Effector CD4-positive, alpha-beta T cell (primary cell): Measurements from ENCODE around the gene C1QTNF3.
"Not testable (repeated sequence)": the region's sequence is repeated elsewhere in the genome, so short reads cannot be mapped to it uniquely, and the experiment has no call there.

ENCODE experiments used
- DNase-seq: peaks from one replicate; pipeline ENCODE4 v3.0.0-alpha.2; 2020

The C1QTNF3 gene

DNA sequence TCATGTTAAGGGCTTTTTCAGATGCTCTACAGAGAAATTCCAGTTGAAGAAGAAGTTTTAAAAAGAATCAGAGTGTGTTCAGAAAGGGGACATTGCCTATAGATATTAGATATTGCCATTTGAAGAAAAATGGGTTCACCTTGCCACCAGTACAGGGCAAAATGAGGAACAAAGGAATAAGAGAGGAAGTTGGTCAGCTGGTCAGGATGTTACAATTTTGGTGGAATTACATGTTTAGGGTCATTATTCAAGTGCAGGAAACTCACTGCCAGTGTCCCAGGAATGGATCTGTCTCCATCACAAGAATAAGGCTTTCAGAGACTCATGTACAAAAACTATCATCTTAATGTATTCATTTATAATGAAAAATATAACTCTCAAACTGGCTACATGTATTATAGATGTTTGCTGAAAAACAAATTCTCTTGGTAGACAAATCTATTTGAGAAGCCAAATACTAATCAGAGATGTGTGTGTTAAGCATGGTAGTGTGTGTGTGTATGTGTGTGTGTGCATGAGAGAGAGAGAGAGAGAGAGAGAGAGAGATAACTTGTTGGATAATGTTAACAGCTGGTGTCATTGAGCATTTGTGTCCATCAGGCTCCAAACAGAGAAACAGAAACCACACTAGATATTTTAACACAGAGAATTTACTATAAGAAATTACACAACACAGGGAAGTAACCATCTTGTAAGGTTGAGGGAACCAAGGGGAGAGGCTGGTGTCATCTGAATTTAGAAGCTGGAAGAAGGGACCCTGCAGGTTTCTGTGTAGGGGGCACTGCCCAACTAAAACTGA is 5.0 kb upstream of the C1QTNF3 start:
- no peak for DNase-seq

GRCh38 chr5:34047143-34047542 is 4.1 kb upstream of the C1QTNF3 start:
- DNase-seq: no peak

- DNase-seq: no peak
Measured at GRCh38 chr5:34045996-34046395, 3.0 kb upstream of the C1QTNF3 start.

- DNase-seq: no peak
Measured at GRCh38 chr5:34045023-34045422, 2.0 kb upstream of the C1QTNF3 start.

- no peak for DNase-seq
Measured at GRCh38 chr5:34042321-34042720, 692 bp downstream of the C1QTNF3 start.

GRCh38 chr5:34041247-34041972 is 1.6 kb downstream of the C1QTNF3 start:
- DNase-seq: no peak

DNA sequence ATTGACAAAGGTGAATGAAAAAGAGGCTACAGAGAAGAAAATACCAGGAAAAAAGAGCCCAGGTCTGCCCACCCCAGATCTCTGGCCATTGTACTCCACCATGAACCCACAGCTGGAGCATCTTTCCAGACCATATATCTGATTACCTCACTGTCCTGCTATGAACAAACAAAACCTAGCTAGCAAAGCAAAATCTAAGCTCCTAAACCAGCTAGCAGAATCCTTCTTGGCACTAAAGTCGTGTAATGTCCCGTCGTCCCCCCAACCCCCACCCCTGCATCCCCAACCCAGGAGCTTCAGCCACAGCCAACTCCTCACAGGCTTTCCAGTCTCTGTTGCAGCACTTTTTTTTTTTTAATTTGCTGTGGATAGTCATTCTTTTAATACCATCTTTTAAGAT is 2.5 kb downstream of the C1QTNF3 start:
- no peak for DNase-seq

- DNase-seq: no peak
Measured at GRCh38 chr5:34039398-34040157, 3.4 kb downstream of the C1QTNF3 start.

- DNase-seq: no peak
Measured at GRCh38 chr5:34038838-34039237, 4.2 kb downstream of the C1QTNF3 start.

- no peak for DNase-seq
Measured at GRCh38 chr5:34038390-34038789, 4.6 kb downstream of the C1QTNF3 start.

DNA sequence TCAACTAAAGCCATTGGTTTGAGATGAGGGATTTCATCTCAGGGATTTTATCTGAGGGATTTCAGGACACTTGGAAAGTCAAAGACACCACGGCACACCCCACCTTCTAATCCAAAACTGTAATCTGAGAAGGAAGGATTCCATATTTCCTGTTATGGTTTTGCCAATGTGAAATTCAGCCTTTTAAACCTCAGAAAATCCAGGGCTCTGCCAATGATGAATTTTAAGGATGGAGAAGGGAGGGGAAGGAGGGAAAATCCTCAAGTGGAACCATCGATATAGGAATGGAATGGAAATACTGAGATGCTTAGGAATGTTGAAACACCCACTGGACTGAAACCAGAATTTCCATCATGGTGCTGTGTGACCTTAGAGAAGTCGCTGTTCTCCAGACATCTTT is 5.3 kb downstream of the C1QTNF3 start:
- no peak for DNase-seq

DNA sequence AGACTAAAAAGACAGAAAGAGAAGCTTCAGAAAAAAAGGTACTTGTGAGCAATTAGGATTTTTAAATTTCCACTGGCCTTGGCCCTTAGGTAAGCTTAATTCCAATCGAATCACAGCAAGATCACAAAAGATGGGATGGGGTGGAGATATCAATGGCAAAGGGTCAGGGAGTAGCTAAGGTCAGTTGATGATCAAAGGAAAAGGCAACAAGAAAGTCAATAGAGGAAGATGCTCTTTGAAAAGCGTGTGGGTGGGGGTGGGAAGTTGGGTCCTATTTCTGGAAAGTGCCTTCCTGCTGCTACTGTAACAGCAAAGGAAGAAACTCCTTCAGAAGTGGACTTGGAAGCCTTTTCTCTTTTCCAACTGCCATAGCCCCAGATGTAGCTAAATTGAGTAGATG is 7.3 kb downstream of the C1QTNF3 start:
- DNase-seq: no peak

GRCh38 chr5:34034534-34035327 is 8.3 kb downstream of the C1QTNF3 start:
- DNase-seq: no peak

- DNase-seq: no peak
Measured at GRCh38 chr5:34031966-34032365, 11.0 kb downstream of the C1QTNF3 start.

GRCh38 chr5:34031117-34031516 is 11.9 kb downstream of the C1QTNF3 start:
- no peak for DNase-seq

DNA sequence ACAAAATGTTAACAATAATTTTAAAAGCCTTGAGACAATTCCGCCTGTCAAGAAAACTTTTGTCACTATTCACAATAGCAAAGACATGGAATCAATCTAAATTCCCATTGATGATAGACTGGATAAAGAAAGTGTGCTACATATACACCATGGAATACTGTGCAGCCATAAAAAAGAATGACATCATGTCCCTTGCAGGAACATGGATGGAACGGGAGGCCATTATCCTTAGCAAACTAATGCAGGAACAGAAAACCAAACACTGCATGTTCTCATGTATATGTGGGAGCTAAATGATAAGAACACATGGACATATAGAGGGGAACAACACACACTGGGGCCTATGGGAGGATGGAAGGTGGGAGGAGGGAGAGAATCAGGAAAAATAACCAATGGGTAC is 12.4 kb downstream of the C1QTNF3 start:
- DNase-seq: not testable (repeated sequence)

- DNase-seq: no peak
Measured at GRCh38 chr5:34030048-34030447, 13.0 kb downstream of the C1QTNF3 start.

DNA sequence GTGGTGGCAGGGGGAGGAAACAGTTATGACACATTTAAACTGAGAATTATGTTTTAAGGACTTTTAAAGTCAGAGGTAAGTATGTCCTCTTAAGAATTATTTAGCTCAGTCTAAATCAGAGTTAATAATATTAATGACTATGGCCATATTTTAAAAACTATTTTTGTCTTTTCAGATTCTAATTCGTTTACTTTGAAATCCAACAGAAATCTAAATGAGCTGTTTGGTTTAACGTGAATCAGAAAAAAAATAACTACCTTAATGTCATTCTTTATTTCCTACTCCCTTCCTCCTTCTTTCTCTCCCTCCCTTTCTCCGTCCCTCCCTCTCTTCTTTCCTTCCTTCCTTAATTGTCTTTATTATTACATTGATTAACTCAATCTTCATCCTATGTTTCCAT is 14.7 kb downstream of the C1QTNF3 start:
- no peak for DNase-seq

DNA sequence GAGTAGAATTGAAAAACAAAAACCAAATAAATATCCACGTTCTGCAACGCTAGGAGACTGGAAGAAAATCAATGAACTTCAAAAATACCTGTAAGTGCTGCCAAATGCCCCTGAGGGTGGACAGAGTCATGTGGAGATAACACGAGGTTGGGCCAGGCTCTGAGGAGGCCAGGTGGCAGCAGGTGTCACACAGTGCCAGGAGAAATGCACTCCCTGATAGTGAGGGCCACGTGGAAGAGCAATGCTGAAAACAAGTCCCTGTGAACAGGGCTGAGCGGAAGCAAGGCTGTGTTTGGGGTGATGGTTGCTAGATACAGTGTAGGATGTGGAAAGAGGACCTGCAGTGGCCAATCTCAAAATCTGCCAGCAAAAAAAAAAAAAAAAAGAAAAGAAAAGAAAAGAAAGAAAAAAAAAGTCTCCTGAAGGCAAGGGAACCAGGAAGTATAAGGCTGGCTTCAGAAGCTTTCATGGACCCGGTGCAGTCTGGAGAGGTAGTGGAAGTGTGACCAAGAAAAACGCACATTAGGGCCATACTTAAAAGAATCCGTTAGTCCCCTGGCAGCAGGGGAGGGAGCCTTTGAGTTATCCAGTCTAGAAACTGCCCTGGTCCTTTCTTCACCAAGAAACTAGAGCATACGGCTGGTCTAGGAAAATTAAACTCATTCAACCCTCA is 16.8 kb downstream of the C1QTNF3 start:
- no peak for DNase-seq

- DNase-seq: no peak
Measured at GRCh38 chr5:34022121-34022705, 20.8 kb downstream of the C1QTNF3 start.

- DNase-seq: no peak
Measured at GRCh38 chr5:34021334-34021733, 21.7 kb downstream of the C1QTNF3 start.

GRCh38 chr5:34020726-34021125 is 22.3 kb downstream of the C1QTNF3 start:
- DNase-seq: no peak
